Peyer's patch (tissue), 4 donors: Measurements from ENCODE around the gene IFRD2.

ENCODE experiments used
- CTCF ChIP-seq, 6 experiments: fragments of 450-650 bp in 4 of 6; fragments of 200-600 bp in 2 of 6; sonication (generic) in 1 of 6; IDR thresholded peaks; one replicate each; pipeline ENCODE4 v1.5.1; 2017 to 2019; ENCODE audit warnings: antibody characterized with exemption in 6 of 6, mild to moderate bottlenecking in 3 of 6, moderate library complexity in 1 of 6
- POLR2A ChIP-seq, 2 donors: fragments of 450-650 bp; IDR thresholded peaks; one replicate each; pipeline ENCODE4 v1.5.1; 2017; ENCODE audit warnings: antibody characterized with exemption in 2 of 2, mild to moderate bottlenecking in 2 of 2, moderate library complexity in 2 of 2

- no peak for TF ChIP-seq CTCF (IDR thresholded peaks at IDR 0.05)
- no peak for TF ChIP-seq POLR2A (IDR thresholded peaks at IDR 0.05)
These were observed 30.7 kb downstream of the IFRD2 start for GRCh38 chr3:50261505-50261904.
